M059J (cell line): Measurements from ENCODE around the gene USP31. TPM values are rescaled to one million over a fixed set of nuclear protein-coding genes. Genes with fewer than 3 reads are reported as not detected.
"Not testable (repeated sequence)": the region's sequence is repeated elsewhere in the genome, so short reads cannot be mapped to it uniquely, and the experiment has no call there.

Experiments used
- DNase-seq: peaks from one replicate; pipeline ENCODE4 v3.0.0-alpha.2; 2012; ENCODE audit warnings: low read depth
- total RNA-seq: library from RNA; depleted of rRNA; stranded (reverse); fragments of >200 nt; shearing (Covaris generic); gene quantifications from 2 replicates; pipeline ENCODE4 v1.2.3, GENCODE V29; 2014

The USP31 gene
- total RNA-seq, 1 experiment from 2014 or later: 10.6 TPM

- DNase-seq: not testable (repeated sequence)
Measured at GRCh38 chr16:23094136-23094535, 55.1 kb downstream of the USP31 start.

- DNase-seq: no peak
Measured at GRCh38 chr16:23092801-23093117, 56.5 kb downstream of the USP31 start.

GRCh38 chr16:23092072-23092800 lies 57.0 kb downstream of the USP31 start:
- no peak for DNase-seq

- DNase-seq: no peak
Measured at GRCh38 chr16:23089111-23089510, 60.1 kb downstream of the USP31 start.

DNA sequence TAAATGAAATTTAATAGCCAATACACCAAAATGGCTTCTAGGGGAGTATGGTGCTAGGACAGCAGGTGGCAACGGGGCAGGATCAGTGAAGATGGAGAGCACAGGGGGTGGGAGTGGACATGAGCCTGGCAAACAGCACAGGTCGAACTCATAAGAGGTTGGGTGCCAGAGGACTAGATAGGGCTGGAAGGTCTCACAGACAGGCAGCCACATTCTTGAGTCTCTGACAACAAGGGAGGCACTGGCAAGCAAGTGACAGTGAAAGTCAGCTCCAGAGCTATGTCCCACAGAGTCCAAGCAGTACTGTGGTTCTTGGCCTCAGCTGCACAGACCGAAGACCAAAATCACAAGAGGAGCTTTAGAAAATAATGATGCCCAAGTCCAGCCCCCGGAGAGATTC lies 61.2 kb downstream of the USP31 start:
- DNase-seq: no peak

DNA sequence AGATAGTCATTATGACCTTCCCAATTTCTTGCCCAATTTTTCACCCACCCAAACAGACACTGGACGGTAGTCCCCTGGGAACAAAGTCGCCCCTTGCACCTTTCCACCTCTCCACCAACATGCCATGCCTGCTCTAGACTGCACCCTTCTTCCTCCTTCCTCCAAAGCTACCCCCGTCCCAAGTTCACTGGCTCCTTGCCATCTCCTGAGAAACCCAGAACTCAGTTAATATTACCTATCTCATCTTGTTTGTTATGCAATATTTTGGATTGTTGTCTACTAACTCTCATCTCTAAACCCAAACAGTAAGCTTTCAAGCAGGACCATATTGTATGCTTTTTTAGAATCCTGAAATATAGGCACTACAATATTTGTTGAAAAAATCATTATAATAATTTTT lies 63.3 kb downstream of the USP31 start:
- no peak for DNase-seq

- DNase-seq: no peak
Measured at GRCh38 chr16:23082161-23082788, 67.0 kb downstream of the USP31 start.

DNA sequence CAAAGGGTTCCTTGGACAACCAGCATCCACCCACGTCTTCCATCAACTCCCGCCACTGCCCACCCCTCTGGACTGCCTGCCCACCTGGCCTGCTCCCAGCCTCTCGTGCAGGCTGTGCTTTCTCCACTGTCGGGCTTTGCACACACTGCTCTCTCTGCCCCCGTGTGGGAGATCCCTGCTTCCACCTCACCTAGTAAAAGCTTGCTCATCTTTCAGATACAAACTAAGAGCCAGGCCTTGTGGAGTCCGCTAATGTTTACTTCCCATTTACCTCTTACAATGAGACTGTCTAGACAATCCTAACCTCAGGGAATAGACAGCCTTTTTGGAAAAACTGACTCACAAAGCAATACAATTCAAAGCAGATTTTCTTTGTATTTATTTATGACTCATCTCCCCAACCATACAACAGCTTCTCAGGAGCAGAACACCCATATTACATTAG lies 67.6 kb downstream of the USP31 start:
- DNase-seq: peak; percentile 37

DNA sequence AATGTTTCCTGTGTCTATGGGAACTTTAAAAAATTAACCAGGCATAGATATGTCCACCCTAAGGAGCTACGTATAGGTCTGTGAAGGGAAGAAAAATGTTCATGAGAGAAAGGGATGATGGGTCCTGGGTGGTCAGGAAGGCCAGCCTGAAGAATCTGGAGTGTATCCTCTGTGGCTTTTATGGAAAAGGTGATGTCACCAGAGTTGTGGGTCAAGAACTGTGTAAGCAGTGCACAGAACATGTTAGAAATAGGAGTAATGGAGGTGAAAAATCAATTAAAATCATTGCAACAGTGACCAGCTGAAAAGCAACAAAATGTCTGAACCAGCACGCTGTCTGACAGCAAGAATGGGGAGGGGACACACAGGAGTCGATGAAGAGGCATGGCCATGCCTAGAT lies 68.5 kb downstream of the USP31 start:
- no peak for DNase-seq

- no peak for DNase-seq
Measured at GRCh38 chr16:23080329-23080728, 68.9 kb downstream of the USP31 start.

- no peak for DNase-seq
Measured at GRCh38 chr16:23079675-23080301, 69.5 kb downstream of the USP31 start.

- DNase-seq: no peak
Measured at GRCh38 chr16:23074423-23074822, 74.8 kb downstream of the USP31 start.

DNA sequence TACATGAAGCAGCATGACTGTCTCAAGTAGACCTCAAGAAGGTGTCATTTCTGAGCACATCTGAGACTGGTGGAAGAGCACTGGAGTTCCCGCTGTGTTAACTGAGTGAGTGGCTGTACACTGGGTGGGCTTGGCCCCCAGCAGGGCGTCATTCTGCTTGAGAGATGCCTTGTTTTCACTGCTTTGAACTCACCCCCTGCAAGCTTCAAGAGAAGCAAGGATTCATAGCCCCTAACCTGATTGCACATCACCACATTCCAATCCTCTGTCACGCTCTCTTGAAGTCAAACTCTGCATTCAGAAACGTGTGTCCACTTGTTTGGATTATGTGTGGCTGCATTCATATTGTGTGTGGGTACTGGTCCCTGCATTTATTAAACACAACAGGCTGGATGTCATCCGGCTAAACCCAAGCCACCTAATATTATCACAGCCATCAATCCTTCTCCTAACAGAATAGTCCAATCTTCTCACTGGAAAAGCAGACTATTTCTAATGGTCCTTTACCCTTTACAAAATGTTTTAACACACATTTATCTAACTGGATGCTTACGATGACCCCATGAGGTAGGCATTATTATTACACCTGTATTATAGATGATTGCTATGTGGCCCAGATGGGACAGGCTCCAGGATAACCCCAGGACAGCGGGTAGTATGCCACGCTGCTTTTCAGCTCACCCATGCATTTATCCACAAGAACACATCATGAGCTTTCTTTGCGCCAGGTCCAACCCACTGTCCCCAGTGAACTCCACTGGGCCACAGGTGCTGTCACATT lies 76.3 kb downstream of the USP31 start:
- DNase-seq: peak; percentile 11

GRCh38 chr16:23072084-23072599 lies 77.1 kb downstream of the USP31 start:
- peak; percentile 59 for DNase-seq

- no peak for DNase-seq
Measured at GRCh38 chr16:23071196-23072083, 77.8 kb downstream of the USP31 start.

GRCh38 chr16:23069844-23070243 lies 79.4 kb downstream of the USP31 start:
- no peak for DNase-seq

DNA sequence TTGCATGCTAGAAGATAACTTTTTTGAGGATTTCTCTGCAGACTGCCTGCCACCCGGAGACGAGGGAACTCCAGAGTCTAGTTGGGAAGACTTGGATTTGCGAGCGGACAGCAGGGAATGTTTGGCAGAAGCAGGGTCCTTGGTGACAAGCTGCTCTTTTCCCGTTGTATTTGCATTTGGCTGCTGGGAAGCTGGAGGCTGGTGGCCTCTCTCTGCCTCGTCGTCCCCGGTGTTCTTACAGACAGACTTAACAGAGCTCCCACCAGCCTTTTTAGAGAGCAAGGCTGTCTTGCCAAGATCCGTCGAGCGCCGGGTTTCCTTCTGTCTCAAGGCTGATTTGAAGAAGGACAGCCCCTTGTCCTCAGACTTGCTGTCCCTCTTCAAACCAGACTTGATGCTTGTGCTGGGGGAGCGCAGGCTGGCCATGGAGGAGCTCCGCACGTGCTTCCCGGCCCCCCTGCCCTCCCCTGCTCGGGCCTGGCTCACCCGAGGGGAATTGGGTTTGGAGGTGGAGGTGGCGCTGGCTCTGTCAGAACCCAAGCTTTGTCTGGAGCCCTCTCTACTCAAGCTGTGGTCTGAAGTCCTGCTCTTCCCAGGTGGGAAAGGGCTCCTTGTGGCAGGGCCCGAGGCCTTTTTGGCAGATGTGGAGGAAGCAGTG lies 81.0 kb downstream of the USP31 start:
- no peak for DNase-seq

DNA sequence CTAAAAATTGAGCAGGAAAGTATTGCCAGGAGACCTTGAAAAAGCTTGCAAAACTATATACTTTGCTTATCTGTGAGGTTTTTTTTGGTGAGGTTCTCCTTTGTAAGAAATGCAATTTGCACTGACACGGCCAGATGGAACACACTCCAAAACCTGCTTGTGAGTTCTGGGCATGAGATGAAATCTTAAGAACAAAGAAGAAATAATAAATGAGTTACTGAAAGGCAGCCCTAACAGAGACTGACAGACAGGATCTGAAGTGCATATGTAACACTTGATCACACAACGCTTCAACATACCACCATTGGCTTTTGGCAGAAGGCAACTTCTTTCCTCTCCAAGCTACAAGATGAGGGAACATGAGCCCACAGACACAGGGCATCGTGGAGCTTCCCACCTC lies 82.6 kb downstream of the USP31 start:
- DNase-seq: no peak

DNA sequence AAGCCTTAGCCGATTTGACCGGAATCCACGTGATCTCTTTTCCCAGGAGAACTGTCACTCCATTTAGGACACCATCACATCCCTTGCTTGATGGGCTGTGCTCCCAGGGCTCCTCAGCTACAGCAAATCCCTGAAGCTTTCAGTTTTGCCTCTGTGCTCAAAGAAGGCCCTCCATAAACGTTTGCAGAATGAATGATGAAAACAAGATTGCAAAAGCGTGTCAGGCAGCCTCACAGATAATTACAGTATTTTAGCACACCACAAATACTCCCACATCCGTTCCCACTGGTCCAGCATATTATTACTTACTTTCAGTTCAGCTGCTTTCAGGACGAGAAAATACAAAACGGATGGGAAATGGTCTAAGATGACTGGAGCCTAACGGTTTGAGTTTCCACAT lies 84.6 kb downstream of the USP31 start:
- no peak for DNase-seq

GRCh38 chr16:23062524-23062923 lies 86.7 kb downstream of the USP31 start:
- DNase-seq: no peak

DNA sequence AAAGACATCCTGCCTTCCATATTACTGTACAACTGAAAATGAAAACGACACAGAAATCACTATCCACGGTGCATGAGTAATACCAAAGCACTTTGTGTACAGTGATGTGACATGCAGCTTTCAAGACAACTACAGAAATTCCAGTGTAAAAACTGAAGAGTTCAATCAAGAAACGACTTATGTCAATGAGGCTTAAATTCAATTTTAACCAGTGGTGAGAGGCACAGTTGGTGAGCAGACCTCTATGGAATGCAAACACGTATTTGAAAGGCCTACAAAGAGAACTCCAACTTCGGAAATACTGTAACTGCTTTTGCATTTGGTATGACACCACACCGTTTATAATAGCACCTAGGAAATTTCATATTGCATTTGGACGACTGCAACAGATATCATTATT lies 87.6 kb downstream of the USP31 start:
- peak; percentile 28 for DNase-seq
